ENCODE results near the gene SLC27A5.

DNA sequence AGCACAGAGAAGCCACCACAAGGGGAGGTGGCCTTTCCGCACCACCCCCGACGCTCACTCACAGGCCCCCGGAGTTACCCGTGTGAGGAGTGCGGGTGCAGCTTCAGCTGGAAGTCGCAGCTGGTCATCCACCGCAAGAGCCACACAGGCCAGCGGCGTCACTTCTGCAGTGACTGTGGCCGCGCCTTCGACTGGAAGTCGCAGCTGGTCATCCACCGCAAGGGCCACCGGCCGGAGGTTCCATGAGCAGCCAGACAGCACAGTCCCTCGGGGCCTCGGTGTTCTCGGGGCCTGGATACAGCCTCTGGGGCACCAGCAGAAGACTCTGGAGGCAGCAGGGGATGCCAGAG, 31.3 kb downstream of the SLC27A5 start:
- TF ChIP-seq POLR2AphosphoS5 (IDR thresholded peaks at IDR 0.05; ENCODE audit: borderline replicate concordance, low read depth, low read length) (no peak), EZH2 (IDR thresholded peaks at IDR 0.05) (no peak)
